Parathyroid adenoma (tissue), 2 donors: ENCODE measurements around the gene THRA.
A peak's percentile ranks its signal among the peaks of the same experiment; 100 is the strongest.

Experiments
- H2AFZ ChIP-seq: fragments of 300-600 bp; sonication (generic); one replicate; pipeline ENCODE4 v1.7.0; 2017; ENCODE audit warnings: antibody characterized with exemption, mild to moderate bottlenecking
- H3K27ac ChIP-seq: fragments of 300-600 bp; sonication (generic); one replicate; pipeline ENCODE4 v1.7.0; 2017
- H3K27me3 ChIP-seq: fragments of 300-600 bp; sonication (generic); one replicate; pipeline ENCODE4 v1.7.0; 2017; ENCODE audit warnings: low read length; ENCODE audit not compliant: control insufficient read depth, insufficient read depth
- H3K36me3 ChIP-seq: fragments of 300-600 bp; sonication (generic); one replicate; pipeline ENCODE4 v1.7.0; 2017; ENCODE audit warnings: low read length; ENCODE audit not compliant: control insufficient read depth, insufficient read depth
- H3K4me1 ChIP-seq: fragments of 300-600 bp; sonication (generic); one replicate; pipeline ENCODE4 v1.7.0; 2017; ENCODE audit warnings: control low read depth
- H3K4me2 ChIP-seq: fragments of 300-600 bp; sonication (generic); one replicate; pipeline ENCODE4 v1.7.0; 2017; ENCODE audit warnings: low read length
- H3K4me3 ChIP-seq: fragments of 300-600 bp; sonication (generic); one replicate; pipeline ENCODE4 v1.7.0; 2017; ENCODE audit warnings: low read depth, low read length
- H3K79me2 ChIP-seq: fragments of 300-600 bp; sonication (generic); one replicate; pipeline ENCODE4 v1.7.0; 2017; ENCODE audit warnings: control low read depth
- H3K9ac ChIP-seq: fragments of 300-600 bp; sonication (generic); one replicate; pipeline ENCODE4 v1.7.0; 2017; ENCODE audit warnings: mild to moderate bottlenecking
- H3K9me3 ChIP-seq: fragments of 300-600 bp; sonication (generic); one replicate; pipeline ENCODE4 v1.7.0; 2017; ENCODE audit warnings: low read length; ENCODE audit not compliant: control insufficient read depth
- CTCF ChIP-seq: fragments of 300-600 bp; sonication (generic); IDR thresholded peaks from one replicate; pipeline ENCODE4 v1.7.0; 2017; ENCODE audit warnings: antibody characterized with exemption, mild to moderate bottlenecking
- donor health status: primary hyperparathyroidism.

THRA gene

GRCh38 chr17:40122999-40123810, 60.4 kb downstream of the THRA start:
- Histone ChIP-seq H3K9ac (peak overlapping the region; percentile 96), H2AFZ (peak overlapping the region; percentile 67), H3K4me2 (peak overlapping the region; percentile 92), H3K9me3 (no peaks in the 10 kb centered on the region), H3K4me3 (peak overlapping the region; percentile 81), H3K27ac (peak overlapping the region; percentile 77), H3K4me1 (peaks cover 15% of the 10 kb centered on the region), H3K36me3 (no peaks in the 10 kb centered on the region), H3K79me2 (peaks cover 17% of the 10 kb centered on the region), H3K27me3 (no peaks in the 10 kb centered on the region)
- no peak for TF ChIP-seq CTCF

- Histone ChIP-seq H3K4me1 (peaks cover 15% of the 10 kb centered on the region), H3K27ac (peak overlapping the region; percentile 77), H3K36me3 (no peaks in the 10 kb centered on the region), H3K27me3 (no peaks in the 10 kb centered on the region), H2AFZ (no peak overlapping the region), H3K4me2 (peak overlapping the region; percentile 92), H3K9me3 (no peaks in the 10 kb centered on the region), H3K4me3 (peak overlapping the region; percentile 81), H3K9ac (no peak overlapping the region), H3K79me2 (peaks cover 17% of the 10 kb centered on the region)
- TF ChIP-seq CTCF: no peak
Measured at GRCh38 chr17:40123811-40124114, 61.0 kb downstream of the THRA start.

- TF ChIP-seq CTCF: no peak
- Histone ChIP-seq H3K9me3 (no peaks in the 10 kb centered on the region), H3K36me3 (no peaks in the 10 kb centered on the region), H3K4me3 (peak overlapping the region; percentile 81), H3K4me1 (peaks cover 15% of the 10 kb centered on the region), H3K27me3 (no peaks in the 10 kb centered on the region), H3K27ac (peak overlapping the region; percentile 77), H2AFZ (no peak overlapping the region), H3K79me2 (peaks cover 17% of the 10 kb centered on the region), H3K9ac (no peak overlapping the region), H3K4me2 (peak overlapping the region; percentile 92)
Measured at GRCh38 chr17:40124279-40125141, 61.7 kb downstream of the THRA start.

- H3K4me1 ChIP-seq: peaks cover 2% of the 10 kb centered on the region
- H3K27ac ChIP-seq: no peak overlapping the region
- H3K9ac ChIP-seq: no peak overlapping the region
- H3K4me2 ChIP-seq: no peak overlapping the region
- no peaks in the 10 kb centered on the region for H3K36me3 ChIP-seq
- H3K79me2 ChIP-seq: peaks cover 5% of the 10 kb centered on the region
- H3K27me3 ChIP-seq: no peaks in the 10 kb centered on the region
- H2AFZ ChIP-seq: no peak overlapping the region
- TF ChIP-seq CTCF: no peak
- H3K9me3 ChIP-seq: no peaks in the 10 kb centered on the region
- H3K4me3 ChIP-seq: no peak overlapping the region
Measured at GRCh38 chr17:40129498-40129897, 66.7 kb downstream of the THRA start.
